MM.1S (cell line): ENCODE data around the gene BID.

Experiments
- EZH2phosphoT487 ChIP-seq: fragments of 300-600 bp; sonication (generic); IDR thresholded peaks from 2 replicates; pipeline ENCODE4 v1.6.1; 2018; ENCODE audit warnings: antibody characterized with exemption, low read length
- TF ChIP-seq, protein P1 (sequence below): fragments of 300-600 bp; sonication (generic); IDR thresholded peaks from 2 replicates; pipeline ENCODE4 v1.5.1; 2016; ENCODE audit warnings: antibody characterized with exemption, low read length, mixed read lengths

DNA sequence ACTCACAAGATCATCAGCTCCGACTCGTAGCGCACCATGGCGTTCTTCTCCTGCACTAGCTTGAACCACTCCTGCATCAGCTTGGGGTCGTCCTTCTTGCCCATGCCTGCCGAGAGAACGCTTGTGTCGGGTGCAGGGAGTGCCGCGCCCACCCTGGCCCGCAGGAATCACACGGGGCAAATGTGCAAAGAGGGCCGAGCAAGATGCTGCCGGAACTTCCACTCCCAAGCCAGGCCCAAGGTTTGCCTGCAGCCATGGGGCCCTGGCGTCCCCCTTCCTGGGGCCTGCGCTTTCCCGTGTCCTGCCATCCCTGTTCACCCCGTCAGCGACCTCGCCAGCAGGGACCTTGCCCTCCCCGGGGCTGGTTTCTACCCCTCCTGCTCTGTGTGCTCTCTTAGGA is 16.9 kb upstream of the BID start:
- TF ChIP-seq, protein P1, sequence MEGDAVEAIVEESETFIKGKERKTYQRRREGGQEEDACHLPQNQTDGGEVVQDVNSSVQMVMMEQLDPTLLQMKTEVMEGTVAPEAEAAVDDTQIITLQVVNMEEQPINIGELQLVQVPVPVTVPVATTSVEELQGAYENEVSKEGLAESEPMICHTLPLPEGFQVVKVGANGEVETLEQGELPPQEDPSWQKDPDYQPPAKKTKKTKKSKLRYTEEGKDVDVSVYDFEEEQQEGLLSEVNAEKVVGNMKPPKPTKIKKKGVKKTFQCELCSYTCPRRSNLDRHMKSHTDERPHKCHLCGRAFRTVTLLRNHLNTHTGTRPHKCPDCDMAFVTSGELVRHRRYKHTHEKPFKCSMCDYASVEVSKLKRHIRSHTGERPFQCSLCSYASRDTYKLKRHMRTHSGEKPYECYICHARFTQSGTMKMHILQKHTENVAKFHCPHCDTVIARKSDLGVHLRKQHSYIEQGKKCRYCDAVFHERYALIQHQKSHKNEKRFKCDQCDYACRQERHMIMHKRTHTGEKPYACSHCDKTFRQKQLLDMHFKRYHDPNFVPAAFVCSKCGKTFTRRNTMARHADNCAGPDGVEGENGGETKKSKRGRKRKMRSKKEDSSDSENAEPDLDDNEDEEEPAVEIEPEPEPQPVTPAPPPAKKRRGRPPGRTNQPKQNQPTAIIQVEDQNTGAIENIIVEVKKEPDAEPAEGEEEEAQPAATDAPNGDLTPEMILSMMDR: no peak
- no peak for TF ChIP-seq EZH2phosphoT487
